GM21423 (cell line): ENCODE results near the gene PLET1.

Source experiments
- ATAC-seq: cut with Tn5 transposase; IDR thresholded peaks from one replicate; pipeline ENCODE4 v1.9.1; 2021; ENCODE audit warnings: mild to moderate bottlenecking, moderate library complexity; ENCODE audit not compliant: unreplicated experiment

PLET1 gene

GRCh38 chr11:112247201-112247600 lies 13.5 kb downstream of the PLET1 start:
- no peak for ATAC-seq

GRCh38 chr11:112241486-112241885 lies 19.2 kb downstream of the PLET1 start:
- no peak for ATAC-seq

- ATAC-seq = no peak
Measured at GRCh38 chr11:112238041-112238440, 22.6 kb downstream of the PLET1 start.

GRCh38 chr11:112237451-112237850 lies 23.2 kb downstream of the PLET1 start:
- ATAC-seq = no peak

- ATAC-seq = no peak
Measured at GRCh38 chr11:112235750-112236390, 24.8 kb downstream of the PLET1 start.

- no peak for ATAC-seq
Measured at GRCh38 chr11:112231952-112232351, 28.7 kb downstream of the PLET1 start.

- no peak for ATAC-seq
Measured at GRCh38 chr11:112229746-112230433, 30.8 kb downstream of the PLET1 start.

GRCh38 chr11:112229159-112229558 lies 31.5 kb downstream of the PLET1 start:
- ATAC-seq = no peak

GRCh38 chr11:112228706-112229105 lies 32.0 kb downstream of the PLET1 start:
- no peak for ATAC-seq

- no peak for ATAC-seq
Measured at GRCh38 chr11:112227471-112227870, 33.2 kb downstream of the PLET1 start.

GRCh38 chr11:112226831-112227401 lies 33.7 kb downstream of the PLET1 start:
- peak; percentile 42 for ATAC-seq

- peak; percentile 95 for ATAC-seq
Measured at GRCh38 chr11:112226062-112226830, 34.4 kb downstream of the PLET1 start, which contains the start of gene PTS. Gene PTS (plus strand): TSS chr11:112226428. CDS start chr11:112226444, 16 bp downstream.

- ATAC-seq = no peak
Measured at GRCh38 chr11:112225753-112226061, 35.0 kb downstream of the PLET1 start.

- no peak for ATAC-seq
Measured at GRCh38 chr11:112223754-112224532, 36.7 kb downstream of the PLET1 start.

GRCh38 chr11:112223121-112223520 lies 37.5 kb downstream of the PLET1 start:
- ATAC-seq = no peak

- no peak for ATAC-seq
Measured at GRCh38 chr11:112222303-112222702, 38.4 kb downstream of the PLET1 start.

- no peak for ATAC-seq
Measured at GRCh38 chr11:112221274-112221835, 39.3 kb downstream of the PLET1 start.

GRCh38 chr11:112219476-112220232 lies 41.0 kb downstream of the PLET1 start:
- peak; percentile 92 for ATAC-seq

GRCh38 chr11:112216561-112217105 lies 44.0 kb downstream of the PLET1 start:
- ATAC-seq = no peak
